Measurements from ENCODE around the gene NFX1. TPM values are rescaled to one million over a fixed set of nuclear protein-coding genes. Genes with fewer than 3 reads are reported as not detected.
A peak's percentile ranks its signal among the peaks of the same experiment; 100 is the strongest.
"Not testable (repeated sequence)": the region's sequence is repeated elsewhere in the genome, so short reads cannot be mapped to it uniquely, and the experiment has no call there.

The NFX1 gene
- polyA plus RNA-seq, 1 experiment: 32.2 TPM

GRCh38 chr9:33349743-33350142 lies 59.4 kb downstream of the NFX1 start:
- CTCF ChIA-PET: interaction anchor here (1.5 to 1.9 kb wide), 3 partner anchors 15 to 63 kb away, joined by 4 to 7 read pairs (median 5); no protein-coding TSS in a partner anchor
- no peaks in the 10 kb centered on the region for H3K27me3 ChIP-seq (ENCODE audit: control insufficient read depth, insufficient read depth, low read length)
- DNase-seq (ENCODE audit: low read depth): no peak
- H3K4me3 ChIP-seq (ENCODE audit: low read depth, low read length): no peak overlapping the region
- POLR2A ChIA-PET: no interaction called here
- TF ChIP-seq CTCF (IDR thresholded peaks at IDR 0.05; ENCODE audit: insufficient read depth, low read depth, low read length): no peak
- peaks cover 5% of the 10 kb centered on the region for H3K36me3 ChIP-seq (ENCODE audit: control insufficient read depth, insufficient read depth, low read length)

- Histone ChIP-seq H3K36me3 (ENCODE audit: control insufficient read depth, insufficient read depth, low read length) (peaks cover 5% of the 10 kb centered on the region), H3K27me3 (ENCODE audit: control insufficient read depth, insufficient read depth, low read length) (no peaks in the 10 kb centered on the region), H3K4me3 (ENCODE audit: low read depth, low read length) (no peak overlapping the region)
- CTCF ChIA-PET: interaction anchor here (0.6 to 1.9 kb wide), 7 partner anchors 15 to 266 kb away, joined by 3 to 7 read pairs (median 4); no protein-coding TSS in a partner anchor
- POLR2A ChIA-PET: no interaction called here
- DNase-seq (ENCODE audit: low read depth): peak; percentile 71
- no peak for TF ChIP-seq CTCF (IDR thresholded peaks at IDR 0.05; ENCODE audit: insufficient read depth, low read depth, low read length)
These were observed 60.0 kb downstream of the NFX1 start for GRCh38 chr9:33350310-33350709.

GRCh38 chr9:33351547-33351946 lies 61.2 kb downstream of the NFX1 start:
- H3K4me3 ChIP-seq (ENCODE audit: low read depth, low read length): no peak overlapping the region
- CTCF ChIA-PET: interaction anchor here (0.5 to 1.9 kb wide), 5 partner anchors 20 to 102 kb away, joined by 3 to 7 read pairs (median 4); no protein-coding TSS in a partner anchor
- H3K36me3 ChIP-seq (ENCODE audit: control insufficient read depth, insufficient read depth, low read length): peaks cover 2% of the 10 kb centered on the region
- no peaks in the 10 kb centered on the region for H3K27me3 ChIP-seq (ENCODE audit: control insufficient read depth, insufficient read depth, low read length)
- TF ChIP-seq CTCF (IDR thresholded peaks at IDR 0.05; ENCODE audit: insufficient read depth, low read depth, low read length): no peak
- POLR2A ChIA-PET: no interaction called here
- no peak for DNase-seq (ENCODE audit: low read depth)

- H3K27me3 ChIP-seq (ENCODE audit: control insufficient read depth, insufficient read depth, low read length): no peaks in the 10 kb centered on the region
- CTCF ChIA-PET: interaction anchor here (1.2 to 1.3 kb wide), 2 partner anchors 18 to 20 kb away, joined by 3 to 5 read pairs; no protein-coding TSS in a partner anchor
- no peak for TF ChIP-seq CTCF (IDR thresholded peaks at IDR 0.05; ENCODE audit: insufficient read depth, low read depth, low read length)
- no peaks in the 10 kb centered on the region for H3K36me3 ChIP-seq (ENCODE audit: control insufficient read depth, insufficient read depth, low read length)
- DNase-seq (ENCODE audit: low read depth): no peak
- POLR2A ChIA-PET: interaction anchor here (0.6 kb wide), 1 partner anchor 692 kb away, joined by 17 read pairs; no protein-coding TSS in a partner anchor
- H3K4me3 ChIP-seq (ENCODE audit: low read depth, low read length): no peak overlapping the region
These were observed 64.4 kb downstream of the NFX1 start for GRCh38 chr9:33354651-33355211.

- TF ChIP-seq CTCF (IDR thresholded peaks at IDR 0.05; ENCODE audit: insufficient read depth, low read depth, low read length): no peak
- H3K27me3 ChIP-seq (ENCODE audit: control insufficient read depth, insufficient read depth, low read length): no peaks in the 10 kb centered on the region
- ChIA-PET POLR2A (no interaction called here), CTCF (interaction anchor here (0.6 to 1.7 kb wide), 3 partner anchors 19 to 110 kb away, joined by 3 to 8 read pairs (median 3); no protein-coding TSS in a partner anchor)
- no peak for DNase-seq (ENCODE audit: low read depth)
- no peaks in the 10 kb centered on the region for H3K36me3 ChIP-seq (ENCODE audit: control insufficient read depth, insufficient read depth, low read length)
- no peak overlapping the region for H3K4me3 ChIP-seq (ENCODE audit: low read depth, low read length)
These were observed 65.6 kb downstream of the NFX1 start for GRCh38 chr9:33355933-33356332.

- H3K4me3 ChIP-seq (ENCODE audit: low read depth, low read length); H3K36me3 ChIP-seq (ENCODE audit: control insufficient read depth, insufficient read depth, low read length); DNase-seq (ENCODE audit: low read depth); H3K27me3 ChIP-seq (ENCODE audit: control insufficient read depth, insufficient read depth, low read length); CTCF ChIA-PET; POLR2A ChIA-PET: not testable (repeated sequence)
These were observed 68.3 kb downstream of the NFX1 start for GRCh38 chr9:33358641-33359040.
